Activated CD8-positive, alpha-beta memory T cell treated with anti-CD3 and anti-CD28 coated beads for 1 hour (primary cell): Measurements from ENCODE around the gene MPST.
"Not testable (repeated sequence)": the region's sequence is repeated elsewhere in the genome, so short reads cannot be mapped to it uniquely, and the experiment has no call there.

Source experiments
- DNase-seq, 2 donors: peaks; one replicate each; pipeline ENCODE4 v3.0.0-alpha.2; 2020; ENCODE audit warnings: low read depth in 1 of 2; ENCODE audit errors: extremely low read depth in 1 of 2

Gene MPST

GRCh38 chr22:37019309-37020191, at the start of gene MPST, which contains the start of gene TST:
TSS of gene MPST (plus strand) at chr22:37019742. CDS start at chr22:37019837, 95 bp downstream.
TSS of gene TST (minus strand) at chr22:37019447. CDS start at chr22:37018732, 715 bp downstream.
- no peak for DNase-seq

GRCh38 chr22:36971341-36972125, 48.0 kb upstream of the MPST start:
- no peak for DNase-seq

- no peak for DNase-seq
Observed at GRCh38 chr22:36976606-36977005, 42.9 kb upstream of the MPST start.

GRCh38 chr22:36977401-36977861, 42.1 kb upstream of the MPST start:
- peak; percentile 52 to 75 for DNase-seq

- peak; percentile 75 to 87 for DNase-seq
Observed at GRCh38 chr22:36977947-36978660, 41.4 kb upstream of the MPST start.

- no peak for DNase-seq
Observed at GRCh38 chr22:36979016-36979910, 40.3 kb upstream of the MPST start.

- no peak for DNase-seq
Observed at GRCh38 chr22:36981247-36981775, 38.2 kb upstream of the MPST start.

GRCh38 chr22:36982136-36982535, 37.4 kb upstream of the MPST start:
- DNase-seq = no peak

- no peak for DNase-seq
Observed at GRCh38 chr22:36985211-36985889, 34.2 kb upstream of the MPST start.

GRCh38 chr22:36986242-36986821, 33.2 kb upstream of the MPST start:
- DNase-seq = no peak

GRCh38 chr22:36988075-36988832, 31.3 kb upstream of the MPST start:
- no peak for DNase-seq

- not testable (repeated sequence) for DNase-seq
Observed at GRCh38 chr22:36989012-36989411, 30.5 kb upstream of the MPST start.

GRCh38 chr22:36990457-36990856, 29.1 kb upstream of the MPST start:
- DNase-seq = no peak

GRCh38 chr22:36991206-36991605, 28.3 kb upstream of the MPST start:
- no peak for DNase-seq

- no peak for DNase-seq
Observed at GRCh38 chr22:36997746-36998145, 21.8 kb upstream of the MPST start.

GRCh38 chr22:36998620-36999351, 20.8 kb upstream of the MPST start:
- no peak for DNase-seq

GRCh38 chr22:36999463-36999862, 20.1 kb upstream of the MPST start:
- DNase-seq = no peak
